H9 (cell line): ENCODE data around the gene KCNMA1. TPM values are rescaled to one million over a fixed set of nuclear protein-coding genes. Genes with fewer than 3 reads are reported as not detected.

ENCODE experiments used
- DNase-seq: peaks from one replicate; pipeline ENCODE4 v3.0.0-alpha.2; 2017
- H2AFZ ChIP-seq: one replicate; pipeline ENCODE4 v1.6.1; 2013; ENCODE audit warnings: mild to moderate bottlenecking, low read length, control low read depth, moderate library complexity
- H2AK5ac ChIP-seq: 2 replicates; pipeline ENCODE4 v1.6.1; 2013; ENCODE audit warnings: low read length, control low read depth, mixed read lengths; ENCODE audit not compliant: insufficient read length
- H2BK120ac ChIP-seq: one replicate; pipeline ENCODE4 v1.6.1; 2013; ENCODE audit warnings: low read depth, mild to moderate bottlenecking, low read length, control low read depth, inconsistent platforms; ENCODE audit not compliant: poor library complexity, severe bottlenecking
- H2BK12ac ChIP-seq: 2 replicates; pipeline ENCODE4 v1.6.1; 2013; ENCODE audit warnings: low read length, control low read depth, mixed read lengths, low read depth; ENCODE audit not compliant: insufficient read length
- H2BK15ac ChIP-seq: 2 replicates; pipeline ENCODE4 v1.6.1; 2013; ENCODE audit warnings: low read depth, low read length, control low read depth
- H2BK20ac ChIP-seq: one replicate; pipeline ENCODE4 v1.6.1; 2013; ENCODE audit warnings: low read depth, mild to moderate bottlenecking, low read length, control low read depth, inconsistent platforms; ENCODE audit not compliant: poor library complexity, severe bottlenecking
- H2BK5ac ChIP-seq: 2 replicates; pipeline ENCODE4 v1.6.1; 2013; ENCODE audit warnings: low read length, control low read depth, mixed read lengths; ENCODE audit not compliant: insufficient read length
- H3K14ac ChIP-seq: 2 replicates; pipeline ENCODE4 v1.6.1; 2013; ENCODE audit warnings: low read length, control low read depth; ENCODE audit not compliant: insufficient read depth
- H3K18ac ChIP-seq: 2 replicates; pipeline ENCODE4 v1.6.1; 2013; ENCODE audit warnings: low read depth, mild to moderate bottlenecking, mixed read lengths, low read length, control low read depth; ENCODE audit not compliant: insufficient read length
- H3K23ac ChIP-seq: 2 replicates; pipeline ENCODE4 v1.6.1; 2013; ENCODE audit warnings: low read length, control low read depth, mixed read lengths, low read depth; ENCODE audit not compliant: insufficient read length
- H3K23me2 ChIP-seq: 2 replicates; pipeline ENCODE4 v1.6.1; 2013; ENCODE audit warnings: low read depth, mild to moderate bottlenecking, mixed read lengths, low read length, control low read depth; ENCODE audit not compliant: insufficient read length, poor library complexity, severe bottlenecking
- H3K27ac ChIP-seq: 2 replicates; pipeline ENCODE4 v1.5.1; 2013; ENCODE audit warnings: low read length, control low read depth, mixed read lengths, low read depth; ENCODE audit not compliant: insufficient read length
- H3K27me3 ChIP-seq: 2 replicates; pipeline ENCODE4 v1.6.1; 2013; ENCODE audit warnings: low read length, control low read depth, inconsistent platforms; ENCODE audit not compliant: insufficient read depth
- H3K4ac ChIP-seq: 2 replicates; pipeline ENCODE4 v1.6.1; 2013; ENCODE audit warnings: low read depth, mild to moderate bottlenecking, control low read depth, inconsistent platforms, low read length, moderate library complexity
- H3K4me1 ChIP-seq: 2 replicates; pipeline ENCODE4 v1.6.1; 2013; ENCODE audit warnings: low read length, control low read depth, inconsistent platforms; ENCODE audit not compliant: insufficient read depth
- H3K4me2 ChIP-seq: 2 replicates; pipeline ENCODE4 v1.6.1; 2013; ENCODE audit warnings: low read length, control low read depth, mixed read lengths; ENCODE audit not compliant: insufficient read length, insufficient read depth
- H3K56ac ChIP-seq: 2 replicates; pipeline ENCODE4 v1.6.1; 2013; ENCODE audit warnings: low read depth, mild to moderate bottlenecking, mixed read lengths, low read length, control low read depth; ENCODE audit not compliant: insufficient read length
- H3K79me1 ChIP-seq: 2 replicates; pipeline ENCODE4 v1.6.1; 2013; ENCODE audit warnings: low read depth, mild to moderate bottlenecking, moderate library complexity, low read length, control low read depth, inconsistent platforms; ENCODE audit not compliant: insufficient read depth, poor library complexity, severe bottlenecking
- H3K79me2 ChIP-seq: 2 replicates; pipeline ENCODE4 v1.6.1; 2013; ENCODE audit warnings: low read length, control low read depth, inconsistent platforms; ENCODE audit not compliant: insufficient read depth
- H3K9ac ChIP-seq: 2 replicates; pipeline ENCODE4 v1.6.1; 2013; ENCODE audit warnings: low read length, control low read depth, mixed read lengths; ENCODE audit not compliant: insufficient read length; ENCODE audit errors: extremely low read depth
- H3K9me3 ChIP-seq: one replicate; pipeline ENCODE4 v1.6.1; 2013; ENCODE audit warnings: low read depth, low read length, inconsistent platforms; ENCODE audit not compliant: control insufficient read depth
- H3T11ph ChIP-seq: one replicate; pipeline ENCODE4 v1.6.1; 2013; ENCODE audit warnings: mild to moderate bottlenecking, low read length, control low read depth, inconsistent platforms
- H4K20me1 ChIP-seq: one replicate; pipeline ENCODE4 v1.6.1; 2013; ENCODE audit not compliant: control insufficient read depth, insufficient read length, insufficient read depth
- H4K5ac ChIP-seq: 2 replicates; pipeline ENCODE4 v1.6.1; 2013; ENCODE audit warnings: low read depth, mild to moderate bottlenecking, mixed read lengths, low read length, control low read depth; ENCODE audit not compliant: insufficient read length
- H4K8ac ChIP-seq: replicated peaks from 2 replicates; pipeline ENCODE4 v1.6.1; 2013; ENCODE audit warnings: low read length, control low read depth, mixed read lengths, low read depth; ENCODE audit not compliant: insufficient read length
- H4K91ac ChIP-seq: 2 replicates; pipeline ENCODE4 v1.6.1; 2013; ENCODE audit warnings: low read depth, mild to moderate bottlenecking, moderate library complexity, mixed read lengths, low read length, control low read depth; ENCODE audit not compliant: insufficient read length
- H3K27ac Mint-ChIP-seq, 3 experiments: 2 replicates in 2 of 3; 3 replicates in 1 of 3; pipeline ENCODE4 v1.8.0; 2020 to 2021; ENCODE audit warnings: mixed read lengths in 3 of 3, mild to moderate bottlenecking in 1 of 3, moderate library complexity in 1 of 3
- H3K27me3 Mint-ChIP-seq: 2 replicates; pipeline ENCODE4 v1.8.0; 2021; ENCODE audit warnings: low read depth, mild to moderate bottlenecking, moderate library complexity, mixed read lengths
- H3K36me3 Mint-ChIP-seq, 3 experiments: 2 replicates in 2 of 3; 3 replicates in 1 of 3; pipeline ENCODE4 v1.8.0; 2020 to 2021; ENCODE audit warnings: low read depth in 3 of 3, mixed read lengths in 3 of 3; ENCODE audit not compliant: insufficient read depth in 1 of 3
- H3K4me1 Mint-ChIP-seq, 2 experiments: 2 replicates each; pipeline ENCODE4 v1.8.0; 2020; ENCODE audit warnings: mixed read lengths in 2 of 2
- H3K4me3 Mint-ChIP-seq, 2 experiments: 2 replicates in 1 of 2; 3 replicates in 1 of 2; pipeline ENCODE4 v1.8.0; 2020 to 2021; ENCODE audit warnings: mild to moderate bottlenecking in 2 of 2, mixed read lengths in 2 of 2, moderate library complexity in 1 of 2
- H3K9me3 Mint-ChIP-seq, 2 experiments: 2 replicates in 1 of 2; 3 replicates in 1 of 2; pipeline ENCODE4 v1.8.0; 2020; ENCODE audit warnings: mild to moderate bottlenecking in 2 of 2, mixed read lengths in 2 of 2, moderate library complexity in 1 of 2
- CTCF ChIP-seq: fragments of 200-600 bp; sonication (generic); conservative IDR thresholded peaks from 3 replicates; pipeline ENCODE4 v1.8.0; 2021; ENCODE audit warnings: antibody characterized with exemption, mild to moderate bottlenecking
- WGBS: extraction: QIAGEN DNeasy Blood & Tissue Kit; methylation state at CpG from one replicate; pipeline ENCODE4 v1.1.7; 2013; ENCODE audit warnings: missing lambda C conversion rate, low lambda C conversion rate, mixed read lengths; ENCODE audit not compliant: insufficient read length; ENCODE audit errors: extremely low coverage; 5-methylcytosine and 5-hydroxymethylcytosine counted together
- total RNA-seq: library from RNA; stranded (reverse); gene quantifications from 2 replicates; pipeline ENCODE4 v1.2.1, GENCODE V29; 2021

Gene KCNMA1
- total RNA-seq, 1 experiment from 2014 or later, result 2.0 TPM

DNA sequence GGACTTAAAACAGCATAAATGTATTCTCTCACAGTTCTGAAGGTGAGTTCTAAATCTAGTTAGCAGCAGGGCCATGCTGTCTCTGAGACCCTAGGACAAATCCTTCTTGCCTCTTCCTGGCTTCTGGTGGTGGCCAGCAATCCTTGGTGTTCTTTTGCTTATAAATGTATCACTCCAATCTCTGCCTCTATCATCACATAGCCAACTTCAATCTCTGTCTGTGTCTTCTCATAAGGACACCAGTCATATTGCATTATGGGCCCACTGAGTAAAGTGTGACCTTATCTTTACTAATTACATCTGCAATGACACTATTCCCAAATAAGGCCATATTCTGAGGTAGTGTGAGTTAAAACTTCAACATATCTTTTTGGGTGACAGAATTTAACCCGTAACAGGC lies 778.9 kb downstream of the KCNMA1 start:
- Histone ChIP-seq H2BK5ac (no peak overlapping the region), H3K23ac (no peak overlapping the region), H4K8ac (no peak overlapping the region), H2BK120ac (no peak overlapping the region), H3K18ac (no peak overlapping the region), H2AFZ (no peak overlapping the region), H3K14ac (no peak overlapping the region), H3K27ac (no peak overlapping the region), H3K79me1 (no peaks in the 10 kb centered on the region), H2BK12ac (no peak overlapping the region), H4K5ac (no peak overlapping the region), H2BK15ac (no peak overlapping the region), H3K56ac (no peak overlapping the region), H3K27me3 (no peaks in the 10 kb centered on the region), H3T11ph (no peak overlapping the region), H3K4me2 (no peak overlapping the region), H3K9ac (no peak overlapping the region), H2AK5ac (no peak overlapping the region), H4K91ac (no peak overlapping the region), H3K4ac (no peak overlapping the region), H2BK20ac (no peak overlapping the region), H4K20me1 (no peaks in the 10 kb centered on the region), H3K4me1 (no peaks in the 10 kb centered on the region), H3K79me2 (no peaks in the 10 kb centered on the region), H3K9me3 (no peaks in the 10 kb centered on the region), H3K23me2 (no peaks in the 10 kb centered on the region)
- WGBS, result no CpG with 5 or more reads among the region's 1 CpG
- DNase-seq, result no peak
- Mint-ChIP-seq H3K36me3 (no peaks in the 10 kb centered on the region; a peak in 2 of 7 replicates), H3K4me1 (no peaks in the 10 kb centered on the region), H3K9me3 (peaks cover 0 to 3% of the 10 kb centered on the region in 2 experiments; a peak in 2 of 5 replicates), H3K4me3 (no peak overlapping the region), H3K27me3 (no peaks in the 10 kb centered on the region), H3K27ac (no peak overlapping the region)
- no peak for TF ChIP-seq CTCF
